C4-2B (cell line): Measurements from ENCODE around the gene HMGB2.

Source experiments
- H3K27ac ChIP-seq: fragments of 450-650 bp; 2 replicates; pipeline ENCODE4 v1.5.1; 2017
- CTCF ChIP-seq: fragments of 450-650 bp; conservative IDR thresholded peaks from 2 replicates; pipeline ENCODE4 v1.5.1; 2017; ENCODE audit warnings: mild to moderate bottlenecking
- ZFX ChIP-seq: fragments of 450-650 bp; IDR thresholded peaks from 2 replicates; pipeline ENCODE4 v1.6.1; 2017

HMGB2 gene

GRCh38 chr4:173370477-173371291 lies 36.5 kb upstream of the HMGB2 start, which contains the start of gene SAP30:
Gene SAP30, plus strand, starts transcription at chr4:173370954. Its CDS starts 229 bp downstream, at chr4:173371183.
- TF ChIP-seq CTCF = no peak
- no peak for TF ChIP-seq ZFX
- peak within 1 kb of the TSS; percentile 86 for H3K27ac ChIP-seq

- TF ChIP-seq ZFX (no peak), CTCF (no peak)
- H3K27ac ChIP-seq = peak overlapping the region; percentile 86
Measured at GRCh38 chr4:173370130-173370476, 35.9 kb upstream of the HMGB2 start.

GRCh38 chr4:173367946-173368345 lies 33.8 kb upstream of the HMGB2 start:
- no peak overlapping the region for H3K27ac ChIP-seq

GRCh38 chr4:173367285-173367684 lies 33.1 kb upstream of the HMGB2 start:
- TF ChIP-seq ZFX = no peak
- no peak for TF ChIP-seq CTCF
- H3K27ac ChIP-seq = no peak overlapping the region

More at GRCh38 chr4:173367946-173368345, 33.8 kb upstream of the HMGB2 start:
- no peak for TF ChIP-seq ZFX
- TF ChIP-seq CTCF = no peak

- no peak for TF ChIP-seq ZFX
- TF ChIP-seq CTCF = no peak
- no peak overlapping the region for H3K27ac ChIP-seq
Measured at GRCh38 chr4:173365359-173365996, 31.3 kb upstream of the HMGB2 start.

GRCh38 chr4:173362666-173363065 lies 28.5 kb upstream of the HMGB2 start:
- TF ChIP-seq ZFX (no peak), CTCF (no peak)
- H3K27ac ChIP-seq = no peak overlapping the region

- no peak overlapping the region for H3K27ac ChIP-seq
- peak; percentile 52 for TF ChIP-seq CTCF
- TF ChIP-seq ZFX = no peak
Measured at GRCh38 chr4:173360587-173361221, 26.5 kb upstream of the HMGB2 start.
